Retinal pigment epithelial cell (primary cell): ENCODE data around the gene PLAAT3.
A peak's percentile ranks its signal among the peaks of the same experiment; 100 is the strongest.
"Not testable (repeated sequence)": the region's sequence is repeated elsewhere in the genome, so short reads cannot be mapped to it uniquely, and the experiment has no call there.

Experiments used
- DNase-seq: peaks from one replicate; pipeline ENCODE4 v3.0.0-alpha.2; 2010; ENCODE audit warnings: low read depth
- H3K4me3 ChIP-seq: 2 replicates; pipeline ENCODE4 v1.5.1; 2011; ENCODE audit warnings: mild to moderate bottlenecking, low read length, control low read depth, moderate library complexity
- TF ChIP-seq, protein P1 (sequence below): conservative IDR thresholded peaks from 2 replicates; pipeline ENCODE4 v1.5.1; 2011; ENCODE audit warnings: low read depth, low read length, control low read depth, inconsistent platforms

PLAAT3 gene

DNA sequence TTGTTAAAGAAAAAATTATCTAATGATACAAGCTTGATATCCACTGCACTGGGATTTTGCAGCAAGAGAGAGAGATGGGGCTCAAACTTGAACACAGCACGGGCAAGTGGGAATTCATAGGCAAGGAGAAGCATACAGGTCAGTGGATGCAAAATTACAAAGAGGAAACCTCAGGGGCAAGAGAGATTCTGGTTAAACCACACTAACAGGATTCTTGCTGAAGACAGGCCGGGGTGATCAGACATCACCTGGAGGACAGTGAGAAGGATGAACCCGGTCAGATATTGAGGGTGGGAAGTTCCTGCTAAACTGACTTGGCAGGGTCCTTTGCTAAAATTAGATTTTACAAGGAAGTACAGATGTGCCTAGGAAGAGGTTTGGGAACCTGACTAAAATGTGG is 80.2 kb downstream of the PLAAT3 start:
- DNase-seq = no peak
- TF ChIP-seq, protein P1, sequence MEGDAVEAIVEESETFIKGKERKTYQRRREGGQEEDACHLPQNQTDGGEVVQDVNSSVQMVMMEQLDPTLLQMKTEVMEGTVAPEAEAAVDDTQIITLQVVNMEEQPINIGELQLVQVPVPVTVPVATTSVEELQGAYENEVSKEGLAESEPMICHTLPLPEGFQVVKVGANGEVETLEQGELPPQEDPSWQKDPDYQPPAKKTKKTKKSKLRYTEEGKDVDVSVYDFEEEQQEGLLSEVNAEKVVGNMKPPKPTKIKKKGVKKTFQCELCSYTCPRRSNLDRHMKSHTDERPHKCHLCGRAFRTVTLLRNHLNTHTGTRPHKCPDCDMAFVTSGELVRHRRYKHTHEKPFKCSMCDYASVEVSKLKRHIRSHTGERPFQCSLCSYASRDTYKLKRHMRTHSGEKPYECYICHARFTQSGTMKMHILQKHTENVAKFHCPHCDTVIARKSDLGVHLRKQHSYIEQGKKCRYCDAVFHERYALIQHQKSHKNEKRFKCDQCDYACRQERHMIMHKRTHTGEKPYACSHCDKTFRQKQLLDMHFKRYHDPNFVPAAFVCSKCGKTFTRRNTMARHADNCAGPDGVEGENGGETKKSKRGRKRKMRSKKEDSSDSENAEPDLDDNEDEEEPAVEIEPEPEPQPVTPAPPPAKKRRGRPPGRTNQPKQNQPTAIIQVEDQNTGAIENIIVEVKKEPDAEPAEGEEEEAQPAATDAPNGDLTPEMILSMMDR = no peak
- no peak overlapping the region for H3K4me3 ChIP-seq

DNA sequence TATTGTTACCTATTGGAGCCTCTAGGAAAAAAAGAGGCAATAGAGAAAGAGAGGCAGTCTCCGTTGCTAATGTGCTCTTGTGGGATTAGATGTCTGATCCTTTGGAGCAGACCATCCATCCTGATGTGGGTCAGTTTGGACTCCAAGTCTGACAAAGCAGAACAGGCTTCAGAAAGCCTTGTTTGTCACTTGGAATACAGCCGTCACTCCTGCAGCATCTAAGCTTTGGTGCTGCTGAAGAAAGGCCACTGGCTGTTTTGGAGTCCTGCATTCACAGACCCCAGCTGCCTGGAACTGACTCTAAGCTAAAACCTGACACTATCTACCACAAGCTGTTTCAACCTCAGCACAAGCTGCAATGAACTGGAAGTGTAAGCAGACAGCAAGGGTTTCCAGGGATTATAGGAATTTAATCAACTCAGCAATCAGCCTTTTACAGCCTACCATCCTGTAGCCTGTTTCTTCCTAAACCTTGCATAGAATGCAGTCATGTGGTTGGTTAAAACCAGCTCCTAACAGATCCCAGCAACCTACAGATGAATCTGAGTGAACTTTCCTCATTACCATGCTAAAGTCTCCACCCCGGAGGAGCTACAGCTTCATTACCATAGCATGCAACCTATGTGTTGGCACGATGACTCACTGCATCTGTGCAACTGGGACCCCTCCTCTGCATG is 81.3 kb downstream of the PLAAT3 start:
- TF ChIP-seq, protein P1 = no peak
- H3K4me3 ChIP-seq = no peak overlapping the region
- DNase-seq = peak; percentile 18

DNA sequence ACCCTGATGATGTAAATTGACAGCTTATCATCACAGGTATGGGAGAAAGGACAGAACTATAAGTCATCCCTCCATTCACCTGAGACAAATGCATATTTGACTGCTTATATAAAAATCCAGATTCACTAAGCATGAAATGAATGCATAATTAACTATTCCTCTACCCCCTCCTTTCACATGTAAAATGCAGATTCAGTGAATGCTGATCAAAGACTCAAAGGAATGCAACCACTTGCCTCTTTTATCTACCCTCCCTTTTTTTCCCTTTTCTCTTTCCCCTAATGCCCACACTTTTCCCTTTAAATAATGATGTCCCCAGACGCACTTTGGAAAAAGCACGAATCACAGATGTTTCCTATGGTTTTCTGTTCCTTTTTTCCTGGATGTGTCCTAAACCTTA is 82.1 kb downstream of the PLAAT3 start:
- TF ChIP-seq, protein P1 = no peak
- H3K4me3 ChIP-seq = no peak overlapping the region

DNA sequence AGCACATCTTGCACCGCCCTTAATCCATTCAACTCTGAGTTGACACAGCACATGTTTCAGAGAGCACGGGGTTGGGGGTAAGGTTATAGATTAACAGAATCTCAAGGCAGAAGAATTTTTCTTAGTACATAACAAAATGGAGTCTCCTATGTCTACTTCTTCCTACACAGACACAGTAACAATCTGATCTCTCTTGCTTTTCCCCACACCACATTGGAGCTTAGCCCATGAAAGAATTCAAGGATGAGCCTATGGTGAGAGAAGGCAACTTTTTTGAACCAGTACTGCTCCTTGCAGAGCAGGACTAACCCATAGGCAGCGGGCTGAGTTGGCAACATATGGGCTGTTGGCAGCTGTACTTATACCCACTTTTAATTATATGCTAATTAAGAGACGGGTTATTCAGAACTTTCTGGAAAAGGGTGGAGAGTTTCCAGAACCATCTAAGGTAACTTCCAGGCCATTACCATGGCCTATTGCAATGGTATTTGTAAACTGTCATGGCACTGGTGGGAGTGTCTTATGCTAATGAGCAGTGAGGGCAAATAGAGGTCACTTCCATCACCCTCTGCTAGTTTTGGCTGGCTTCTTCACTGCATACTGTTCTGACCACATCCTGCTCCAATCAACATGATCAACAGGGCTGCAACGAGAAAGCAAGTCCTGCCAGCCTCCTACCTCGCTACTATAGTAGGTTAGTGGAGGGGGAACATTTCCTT is 83.0 kb downstream of the PLAAT3 start:
- H3K4me3 ChIP-seq = not testable (repeated sequence)
- DNase-seq = peak; percentile 41

More for the DNA sequence above, 82.1 kb downstream of the PLAAT3 start:
- DNase-seq = no peak

DNA sequence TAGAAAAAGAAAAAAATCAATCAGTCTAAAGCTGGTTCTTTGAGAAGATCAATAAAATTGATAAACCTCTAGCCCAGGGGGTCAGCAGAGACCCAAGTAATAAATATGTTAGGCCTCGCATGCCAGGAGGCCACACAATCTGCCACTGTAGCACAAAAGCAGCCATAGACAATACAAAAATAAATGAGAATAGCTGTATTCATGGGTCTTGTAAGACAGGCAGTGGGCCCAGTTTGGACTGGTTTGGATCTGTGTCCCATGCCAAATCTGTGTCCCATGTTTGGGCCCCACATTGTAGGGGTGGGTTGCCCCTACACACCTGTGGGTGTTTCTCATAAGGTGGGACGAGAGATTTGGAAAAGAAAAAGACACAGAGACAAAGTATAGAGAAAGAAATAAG is 84.2 kb downstream of the PLAAT3 start:
- H3K4me3 ChIP-seq = no peak overlapping the region
- TF ChIP-seq, protein P1 = no peak
- no peak for DNase-seq

DNA sequence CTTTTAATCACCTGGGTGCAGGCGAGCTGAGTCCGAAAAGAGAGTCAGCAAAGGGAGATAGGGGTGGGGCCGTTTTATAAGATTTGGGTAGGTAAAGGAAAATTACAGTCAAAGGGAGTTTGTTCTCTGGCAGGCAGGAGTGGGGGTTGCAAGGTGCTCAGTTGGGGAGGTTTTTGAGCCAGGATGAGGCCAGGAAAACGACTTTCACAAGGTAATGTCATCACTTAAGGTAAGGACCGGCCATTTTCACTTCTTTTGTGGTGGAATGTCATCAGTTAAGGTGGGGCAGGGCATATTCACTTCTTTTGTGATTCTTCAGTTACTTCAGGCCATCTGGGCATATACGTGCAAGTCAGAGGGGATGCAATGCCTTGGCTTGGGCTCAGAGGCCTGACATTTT is 84.9 kb downstream of the PLAAT3 start:
- not testable (repeated sequence) for DNase-seq, H3K4me3 ChIP-seq

DNA sequence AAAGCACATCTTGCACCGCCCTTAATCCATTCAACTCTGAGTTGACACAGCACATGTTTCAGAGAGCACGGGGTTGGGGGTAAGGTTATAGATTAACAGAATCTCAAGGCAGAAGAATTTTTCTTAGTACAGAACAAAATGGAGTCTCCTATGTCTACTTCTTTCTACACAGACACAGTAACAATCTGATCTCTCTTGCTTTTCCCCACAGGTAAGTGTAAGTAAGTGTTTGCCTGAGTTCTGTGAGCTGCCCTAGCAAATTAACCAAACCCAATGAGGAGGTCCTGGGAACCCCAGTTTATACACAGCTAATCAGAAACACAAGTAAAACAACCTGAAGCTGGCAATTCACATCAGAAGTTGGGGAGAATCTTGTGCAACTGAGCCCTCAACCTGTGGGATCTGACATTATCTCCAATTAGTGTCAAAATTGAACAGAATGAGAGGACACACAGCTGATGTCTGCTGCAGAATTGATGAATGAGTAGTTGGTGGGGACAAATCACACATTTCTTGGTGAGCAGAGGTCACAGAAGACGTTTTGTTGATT is 85.4 kb downstream of the PLAAT3 start:
- not testable (repeated sequence) for DNase-seq, H3K4me3 ChIP-seq

DNA sequence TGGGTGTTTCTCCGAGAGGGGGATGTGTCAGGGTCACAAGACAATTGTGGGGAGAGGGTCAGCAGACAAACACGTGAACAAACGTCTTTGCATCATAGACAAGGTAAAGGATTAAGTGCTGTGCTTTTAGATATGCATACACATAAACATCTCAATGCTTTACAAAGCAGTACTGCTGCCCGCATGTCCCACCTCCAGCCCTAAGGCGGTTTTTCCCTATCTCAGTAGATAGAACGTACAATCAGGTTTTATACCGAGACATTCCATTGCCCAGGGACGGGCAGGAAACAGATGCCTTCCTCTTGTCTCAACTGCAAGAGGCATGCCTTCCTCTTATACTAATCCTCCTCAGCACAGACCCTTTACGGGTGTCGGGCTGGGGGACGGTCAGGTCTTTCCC is 86.1 kb downstream of the PLAAT3 start:
- not testable (repeated sequence) for DNase-seq, H3K4me3 ChIP-seq

DNA sequence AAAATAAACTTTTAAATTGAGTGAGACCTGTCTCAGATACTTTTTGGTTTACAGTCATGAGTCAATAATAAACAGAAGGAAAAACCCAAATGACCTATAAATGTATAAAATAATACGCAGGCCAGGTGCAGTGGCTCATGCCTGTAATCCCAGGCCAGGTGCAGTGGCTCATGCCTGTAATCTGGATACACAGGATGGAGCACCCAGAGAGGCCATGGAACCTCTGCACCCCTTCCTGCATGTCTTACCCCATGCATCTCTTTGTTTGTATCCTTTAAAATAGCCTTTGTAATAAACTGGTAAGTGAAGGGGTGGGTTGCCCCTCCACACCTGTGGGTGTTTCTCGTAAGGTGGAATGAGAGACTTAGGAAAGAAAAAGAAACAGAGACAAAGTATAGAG is 86.6 kb downstream of the PLAAT3 start:
- no peak overlapping the region for H3K4me3 ChIP-seq
- DNase-seq = no peak
- TF ChIP-seq, protein P1 = no peak
